ENCODE data around the gene BTAF1. TPM values are rescaled to one million over a fixed set of nuclear protein-coding genes. Genes with fewer than 3 reads are reported as not detected.

BTAF1 gene
- total RNA-seq, 2 experiments from 2014 or later: 43.4 to 61.6 TPM

DNA sequence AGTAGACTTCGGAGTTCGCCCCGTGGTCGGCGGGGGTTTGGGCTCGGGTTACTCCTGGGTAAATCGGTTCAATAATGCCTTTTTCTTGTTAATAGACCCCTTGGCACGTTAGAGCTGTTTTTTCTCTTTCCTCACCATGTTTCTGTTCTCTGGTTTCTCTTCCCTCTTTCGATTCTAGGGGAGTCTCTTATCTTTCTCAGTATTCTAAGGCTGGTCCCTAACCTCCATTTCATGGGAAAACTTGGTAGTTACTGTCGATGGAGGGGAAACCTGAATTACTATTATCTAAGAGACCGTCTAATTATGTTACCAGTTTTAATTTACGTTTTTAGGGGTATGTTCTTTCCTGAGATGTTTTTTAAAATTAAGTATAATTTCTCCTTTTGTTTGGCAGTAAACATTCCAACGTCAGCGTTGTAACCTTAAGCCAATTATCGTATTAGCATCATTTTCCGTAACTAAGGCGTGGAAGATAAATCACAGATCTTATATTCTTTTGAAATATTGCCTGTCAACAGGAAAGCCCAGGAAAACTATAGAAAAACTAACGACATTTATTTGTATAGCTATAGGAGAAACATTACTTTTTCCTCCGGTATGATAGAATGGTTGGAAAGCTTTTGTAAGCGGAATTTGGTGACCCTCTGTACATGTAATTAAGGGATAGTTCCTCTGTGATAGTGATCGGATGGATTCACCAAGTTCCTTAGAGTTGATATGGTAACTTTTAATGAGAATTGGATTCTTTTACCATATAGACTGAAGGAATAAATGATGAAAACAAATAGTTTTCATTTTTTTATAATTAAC, 847 bp downstream of the BTAF1 start:
- H3K27ac Mint-ChIP-seq: peak overlapping the region; percentile 97
- DNase-seq: no peak
- H3K9me3 Mint-ChIP-seq (ENCODE audit: low read depth): no peaks in the 10 kb centered on the region
- H3K4me1 Mint-ChIP-seq: peaks cover 55% of the 10 kb centered on the region
- peak overlapping the region; percentile 97 for H3K4me3 Mint-ChIP-seq
- peaks cover 21% of the 10 kb centered on the region for H3K36me3 Mint-ChIP-seq
- no peaks in the 10 kb centered on the region for H3K27me3 Mint-ChIP-seq
- ATAC-seq: peak; percentile 1
- CTCF ChIA-PET: interaction anchor here (0.6 to 2.4 kb wide), 13 partner anchors 8 to 516 kb away, joined by 3 to 15 read pairs (median 4); partner anchors contain the start of gene FGFBP3

DNA sequence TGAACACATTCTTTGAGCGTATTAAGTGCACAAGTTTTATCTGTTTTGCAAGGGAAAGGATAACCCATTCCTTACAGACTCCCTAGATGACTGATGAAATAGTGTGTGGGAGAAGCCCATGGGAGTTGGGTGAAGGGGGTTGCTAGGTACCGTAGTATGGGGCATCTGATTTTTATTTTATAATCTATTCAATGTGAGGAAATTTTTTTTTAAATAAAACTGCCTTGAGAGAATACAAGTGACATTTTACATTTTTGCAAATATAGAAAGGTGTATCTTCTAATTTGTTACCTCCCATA, 1.4 kb downstream of the BTAF1 start:
- H3K27ac Mint-ChIP-seq: no peak overlapping the region
- CTCF ChIA-PET: interaction anchor here (0.8 to 1.1 kb wide), 2 partner anchors 8 to 13 kb away, joined by 3 read pairs; no protein-coding TSS in a partner anchor

DNA sequence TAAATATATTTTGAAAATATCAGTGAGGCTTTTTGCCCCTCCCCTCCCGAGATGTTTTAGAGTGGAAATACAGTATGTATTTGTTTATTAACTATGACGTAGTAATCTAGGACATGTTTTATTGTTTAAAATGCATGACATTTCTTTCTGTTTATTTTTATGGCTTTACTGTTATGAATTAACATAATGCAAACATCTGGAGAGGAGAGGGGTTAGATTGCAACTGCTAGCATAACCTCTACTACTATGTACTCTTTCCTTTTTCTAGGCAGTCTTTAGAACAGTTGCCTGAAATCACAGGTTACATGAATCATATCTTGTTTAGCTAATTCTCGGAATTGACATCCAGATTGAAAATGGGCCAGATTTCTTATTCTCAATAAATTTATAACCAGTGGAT, 7.4 kb downstream of the BTAF1 start:
- Mint-ChIP-seq H3K27ac (no peak overlapping the region), H3K4me3 (no peak overlapping the region), H3K36me3 (peaks cover 43% of the 10 kb centered on the region), H3K27me3 (no peaks in the 10 kb centered on the region), H3K4me1 (peaks cover 50% of the 10 kb centered on the region), H3K9me3 (ENCODE audit: low read depth) (no peaks in the 10 kb centered on the region)
- CTCF ChIA-PET: no interaction called here
- DNase-seq: no peak
- ATAC-seq: no peak

More for the DNA sequence above, 1.4 kb downstream of the BTAF1 start:
- peaks cover 55% of the 10 kb centered on the region for H3K4me1 Mint-ChIP-seq
- H3K27me3 Mint-ChIP-seq: no peaks in the 10 kb centered on the region
- H3K9me3 Mint-ChIP-seq (ENCODE audit: low read depth): no peaks in the 10 kb centered on the region
- H3K4me3 Mint-ChIP-seq: peak overlapping the region; percentile 97
- no peak for ATAC-seq
- DNase-seq: no peak
- H3K36me3 Mint-ChIP-seq: peaks cover 21% of the 10 kb centered on the region

DNA sequence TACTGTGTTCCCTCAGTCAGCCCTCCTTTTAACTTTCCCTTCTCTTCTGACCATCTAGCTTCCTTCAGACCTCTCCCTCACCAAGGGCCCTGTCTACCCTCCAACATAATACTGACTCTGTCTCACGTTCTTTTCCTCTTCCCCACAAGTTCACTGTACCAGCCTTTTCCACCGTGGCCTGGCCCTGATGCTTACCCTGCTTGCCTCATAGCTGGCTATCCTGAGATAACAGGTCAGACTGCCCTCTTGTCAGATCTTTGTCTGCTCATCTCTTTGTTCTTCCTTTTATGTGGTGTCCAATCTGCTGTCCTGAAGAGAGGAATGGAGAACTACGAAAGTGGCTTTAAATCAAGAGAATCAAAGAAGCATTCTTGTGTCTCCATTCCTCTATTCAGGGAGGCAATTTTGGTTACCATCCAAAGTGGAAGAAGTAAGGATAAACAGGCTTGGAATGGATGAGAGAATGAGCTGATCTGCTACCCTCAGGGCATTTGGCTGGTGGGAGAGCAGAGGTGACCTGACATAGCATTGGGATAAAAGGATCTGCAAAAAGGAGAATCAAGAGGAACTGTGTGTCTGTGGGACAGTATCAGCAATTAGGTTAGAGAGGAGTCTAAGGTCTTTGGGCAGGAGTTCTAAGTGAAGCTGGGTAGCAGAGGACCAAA, 8.1 kb downstream of the BTAF1 start:
- no peak overlapping the region for H3K4me3 Mint-ChIP-seq
- CTCF ChIA-PET: interaction anchor here (1.3 kb wide), 2 partner anchors 9 kb away, joined by 3 read pairs; no protein-coding TSS in a partner anchor
- H3K9me3 Mint-ChIP-seq (ENCODE audit: low read depth): no peaks in the 10 kb centered on the region
- no peak for ATAC-seq
- H3K4me1 Mint-ChIP-seq: peaks cover 43% of the 10 kb centered on the region
- H3K27me3 Mint-ChIP-seq: no peaks in the 10 kb centered on the region
- no peak overlapping the region for H3K27ac Mint-ChIP-seq
- no peak for DNase-seq
- peaks cover 45% of the 10 kb centered on the region for H3K36me3 Mint-ChIP-seq

DNA sequence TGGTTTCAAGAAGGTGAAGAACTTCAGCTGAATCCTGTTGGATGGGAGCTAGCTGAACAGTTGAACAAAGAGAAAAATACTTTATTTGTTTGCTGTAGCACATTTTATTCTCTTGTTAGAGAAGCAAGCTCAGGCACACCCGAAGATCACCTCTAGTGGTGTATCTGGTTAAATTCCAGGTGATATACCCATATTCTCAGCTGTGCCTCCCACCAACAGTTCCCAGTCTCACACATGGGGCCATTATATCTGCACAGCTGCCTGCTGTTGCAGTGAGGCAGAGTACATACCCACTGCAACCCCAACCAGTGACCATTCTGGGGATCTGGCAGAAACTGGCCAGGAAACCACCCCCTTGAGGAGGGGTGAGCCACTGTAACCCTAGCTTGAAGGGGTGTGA, 9.2 kb downstream of the BTAF1 start:
- CTCF ChIA-PET: interaction anchor here (1.1 to 1.3 kb wide), 3 partner anchors 8 to 10 kb away, joined by 3 read pairs; no protein-coding TSS in a partner anchor
- peaks cover 35% of the 10 kb centered on the region for H3K4me1 Mint-ChIP-seq
- DNase-seq (no peak), ATAC-seq (no peak)
- no peaks in the 10 kb centered on the region for H3K27me3 Mint-ChIP-seq
- no peak overlapping the region for H3K27ac Mint-ChIP-seq
- no peaks in the 10 kb centered on the region for H3K9me3 Mint-ChIP-seq (ENCODE audit: low read depth)
- H3K4me3 Mint-ChIP-seq: no peak overlapping the region
- peaks cover 50% of the 10 kb centered on the region for H3K36me3 Mint-ChIP-seq

DNA sequence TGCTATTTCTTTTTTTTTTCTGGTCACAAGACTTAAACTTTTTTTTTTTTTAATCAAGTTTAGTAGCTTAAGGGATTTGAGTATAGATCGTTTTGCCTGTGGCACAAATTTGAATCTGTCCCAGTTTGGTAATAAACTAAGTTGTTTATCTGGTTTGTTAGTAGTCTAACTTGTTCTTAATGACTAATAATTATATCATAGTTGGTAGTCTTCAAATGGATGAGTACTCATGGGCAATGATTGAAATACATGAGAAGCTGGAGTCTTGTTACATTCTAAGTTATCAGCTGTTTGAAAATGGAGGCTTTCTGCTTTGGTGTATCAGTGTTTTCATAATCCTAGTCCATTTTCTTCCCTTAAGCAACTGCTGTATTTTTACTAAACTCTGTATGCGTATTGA, 12.3 kb downstream of the BTAF1 start:
- DNase-seq: no peak
- CTCF ChIA-PET: no interaction called here
- H3K36me3 Mint-ChIP-seq: peaks cover 56% of the 10 kb centered on the region
- no peak overlapping the region for H3K4me3 Mint-ChIP-seq
- peaks cover 28% of the 10 kb centered on the region for H3K4me1 Mint-ChIP-seq
- no peaks in the 10 kb centered on the region for H3K9me3 Mint-ChIP-seq (ENCODE audit: low read depth)
- ATAC-seq: no peak
- no peak overlapping the region for H3K27ac Mint-ChIP-seq
- H3K27me3 Mint-ChIP-seq: no peaks in the 10 kb centered on the region

DNA sequence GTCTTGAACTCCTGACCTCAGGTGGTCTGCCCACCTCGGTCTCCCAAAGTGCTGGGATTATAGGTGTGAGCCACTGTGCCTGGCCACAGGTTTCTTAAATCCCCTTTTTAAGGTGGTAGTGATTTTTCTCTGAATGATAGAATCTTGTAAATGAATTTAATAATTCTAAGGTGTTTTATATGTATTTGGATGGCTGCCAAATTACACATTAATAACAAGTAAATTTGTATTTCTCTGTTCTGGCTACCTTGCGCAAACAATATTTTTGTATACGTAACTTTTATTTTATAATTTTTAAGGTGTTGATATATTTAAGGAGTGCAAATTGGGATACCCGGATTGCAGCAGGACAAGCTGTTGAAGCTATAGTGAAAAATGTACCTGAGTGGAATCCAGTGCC, 16.1 kb downstream of the BTAF1 start:
- CTCF ChIA-PET: no interaction called here
- ATAC-seq (no peak), DNase-seq (no peak)
- peaks cover 15% of the 10 kb centered on the region for H3K4me1 Mint-ChIP-seq
- peaks cover 45% of the 10 kb centered on the region for H3K36me3 Mint-ChIP-seq
- no peak overlapping the region for H3K27ac Mint-ChIP-seq
- no peak overlapping the region for H3K4me3 Mint-ChIP-seq
- H3K27me3 Mint-ChIP-seq: no peaks in the 10 kb centered on the region
- H3K9me3 Mint-ChIP-seq (ENCODE audit: low read depth): no peaks in the 10 kb centered on the region

DNA sequence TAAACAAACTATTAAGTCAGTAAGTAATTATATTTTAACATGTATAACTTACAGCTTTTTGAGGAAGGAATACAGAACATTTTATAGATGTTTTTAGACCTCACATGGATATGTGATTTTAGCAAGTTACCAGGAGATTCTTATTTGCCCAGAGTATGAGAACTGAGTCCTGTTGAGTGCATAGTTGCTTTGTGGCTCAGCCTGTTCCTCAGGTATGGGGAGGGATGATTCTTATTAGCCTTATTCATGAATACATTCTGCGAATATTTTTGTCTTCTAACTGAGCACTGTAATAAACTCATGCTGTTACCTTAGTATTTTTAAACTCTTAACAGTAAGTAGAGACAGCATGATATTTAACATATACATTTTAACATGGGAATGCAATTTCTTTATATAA, 17.9 kb downstream of the BTAF1 start:
- Mint-ChIP-seq H3K4me3 (no peak overlapping the region), H3K27ac (no peak overlapping the region), H3K36me3 (peaks cover 43% of the 10 kb centered on the region), H3K9me3 (ENCODE audit: low read depth) (no peaks in the 10 kb centered on the region), H3K4me1 (peaks cover 28% of the 10 kb centered on the region), H3K27me3 (no peaks in the 10 kb centered on the region)
- DNase-seq (no peak), ATAC-seq (no peak)
- CTCF ChIA-PET: interaction anchor here (0.9 to 1.9 kb wide), 3 partner anchors 9 to 143 kb away, joined by 3 to 5 read pairs (median 3); partner anchors contain the start of genes BTAF1 and TNKS2

DNA sequence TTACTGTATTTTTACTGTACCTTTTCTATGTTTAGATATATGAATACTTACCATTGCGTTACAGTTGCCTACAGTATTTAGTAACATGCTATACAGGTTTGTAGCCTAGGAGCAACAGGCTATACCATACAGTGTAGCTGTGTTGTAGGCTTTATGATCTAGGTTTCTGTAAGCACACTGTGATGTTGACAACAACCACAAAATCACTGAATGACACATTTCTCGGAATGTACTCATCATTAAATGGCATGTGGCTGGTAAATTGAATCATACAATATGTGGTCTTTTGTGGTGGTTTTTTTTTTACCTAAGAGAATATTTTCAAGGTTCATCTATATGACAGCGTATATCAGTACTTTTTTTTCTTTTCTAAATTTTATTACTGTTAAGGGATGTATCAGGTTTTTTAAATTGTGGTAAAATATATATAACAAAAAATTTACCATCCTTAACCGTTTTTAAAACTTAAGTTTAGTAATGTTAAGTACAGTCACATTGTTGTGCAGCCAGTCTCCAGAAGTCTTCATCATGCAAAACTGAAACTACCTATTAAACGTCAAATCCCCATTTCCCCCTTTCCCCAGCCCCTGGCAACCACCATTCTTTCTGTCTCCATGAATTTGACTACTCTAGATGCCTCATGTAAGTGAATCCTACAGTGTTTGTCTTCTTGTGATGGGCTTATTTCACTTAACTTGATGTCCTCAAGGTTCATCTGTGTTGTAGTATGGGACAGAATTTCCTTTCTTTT, 21.5 kb downstream of the BTAF1 start:
- peak overlapping the region; percentile 65 for H3K4me3 Mint-ChIP-seq
- CTCF ChIA-PET: no interaction called here
- DNase-seq (peak; percentile 51), ATAC-seq (peak; percentile 95)
- peaks cover 44% of the 10 kb centered on the region for H3K36me3 Mint-ChIP-seq
- H3K27ac Mint-ChIP-seq: peak overlapping the region; percentile 90
- no peaks in the 10 kb centered on the region for H3K27me3 Mint-ChIP-seq
- no peaks in the 10 kb centered on the region for H3K9me3 Mint-ChIP-seq (ENCODE audit: low read depth)
- peaks cover 32% of the 10 kb centered on the region for H3K4me1 Mint-ChIP-seq

DNA sequence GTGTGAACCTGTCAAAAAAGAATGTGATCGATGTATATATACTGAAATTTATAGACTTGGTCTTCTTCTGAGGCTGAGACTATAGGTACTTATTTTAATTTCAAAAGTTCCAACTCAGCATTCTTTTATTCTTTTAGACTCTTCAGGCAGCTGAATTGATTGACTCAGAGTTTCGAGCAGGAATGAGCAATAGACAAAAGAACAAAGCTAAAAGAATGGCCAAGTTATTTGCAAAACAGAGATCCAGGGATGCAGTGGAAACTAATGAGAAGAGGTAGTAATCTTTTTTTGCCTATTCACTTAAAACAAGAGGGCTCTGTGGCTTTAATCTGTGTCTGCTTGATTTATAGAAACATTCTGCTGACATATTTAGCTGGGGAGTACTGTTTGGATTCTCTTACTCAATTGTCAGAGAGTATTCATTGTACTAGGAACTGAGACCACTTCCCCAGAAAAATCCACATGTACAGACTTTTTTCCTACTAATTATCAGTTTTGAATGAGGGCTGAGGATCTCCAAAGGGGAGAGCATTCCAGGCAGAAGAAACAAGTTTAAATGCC, 30.1 kb downstream of the BTAF1 start:
- DNase-seq: no peak
- peaks cover 2% of the 10 kb centered on the region for H3K4me1 Mint-ChIP-seq
- no peak overlapping the region for H3K27ac Mint-ChIP-seq
- no peak for ATAC-seq
- CTCF ChIA-PET: no interaction called here
- peaks cover 42% of the 10 kb centered on the region for H3K36me3 Mint-ChIP-seq
- H3K27me3 Mint-ChIP-seq: no peaks in the 10 kb centered on the region
- H3K9me3 Mint-ChIP-seq (ENCODE audit: low read depth): no peaks in the 10 kb centered on the region
- no peak overlapping the region for H3K4me3 Mint-ChIP-seq

DNA sequence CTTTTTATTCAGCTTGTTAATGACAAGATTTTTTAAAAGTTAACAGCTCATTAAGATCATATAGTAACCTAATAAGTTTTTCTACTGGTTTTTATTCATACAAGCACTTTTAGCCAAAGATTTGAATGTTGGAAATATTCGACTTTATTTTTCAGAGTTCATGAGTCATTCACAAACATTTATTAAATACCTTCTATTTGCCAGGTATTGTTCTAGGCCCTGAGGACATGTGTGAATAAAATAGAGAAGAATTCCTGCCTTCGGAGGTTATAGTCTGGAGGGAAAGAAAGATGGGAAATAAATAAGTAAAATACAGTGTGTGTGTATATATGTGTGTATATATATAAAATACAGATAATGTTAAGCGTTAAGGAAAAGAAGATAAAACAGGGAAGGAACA, 31.5 kb downstream of the BTAF1 start:
- no peaks in the 10 kb centered on the region for H3K4me1 Mint-ChIP-seq
- no peak overlapping the region for H3K4me3 Mint-ChIP-seq
- no peak overlapping the region for H3K27ac Mint-ChIP-seq
- H3K27me3 Mint-ChIP-seq: no peaks in the 10 kb centered on the region
- peaks cover 45% of the 10 kb centered on the region for H3K36me3 Mint-ChIP-seq
- no peaks in the 10 kb centered on the region for H3K9me3 Mint-ChIP-seq (ENCODE audit: low read depth)
- ATAC-seq (no peak), DNase-seq (no peak)
- CTCF ChIA-PET: no interaction called here

DNA sequence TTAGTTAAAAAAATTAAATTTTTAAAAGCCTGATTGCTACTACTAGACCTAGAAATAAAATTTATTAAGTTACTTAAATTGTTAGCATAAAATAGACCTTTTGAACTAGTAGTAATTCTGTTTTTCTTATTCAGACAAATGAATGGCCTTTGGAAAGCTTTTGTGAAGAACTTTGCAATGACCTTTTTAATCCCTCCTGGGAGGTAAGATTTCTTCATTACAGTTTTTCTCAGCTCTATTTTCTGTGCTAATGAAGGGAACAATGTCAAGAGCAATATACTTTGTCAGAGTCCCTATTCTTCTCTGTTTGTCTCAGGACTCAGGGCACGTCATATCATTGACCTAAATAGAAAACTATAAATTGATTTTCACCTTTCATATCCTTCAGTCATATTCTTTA, 33.5 kb downstream of the BTAF1 start:
- Mint-ChIP-seq H3K36me3 (peaks cover 48% of the 10 kb centered on the region), H3K4me1 (no peaks in the 10 kb centered on the region), H3K9me3 (ENCODE audit: low read depth) (no peaks in the 10 kb centered on the region), H3K27me3 (no peaks in the 10 kb centered on the region), H3K4me3 (no peak overlapping the region), H3K27ac (no peak overlapping the region)
- DNase-seq: no peak
- ATAC-seq: no peak
- CTCF ChIA-PET: no interaction called here

DNA sequence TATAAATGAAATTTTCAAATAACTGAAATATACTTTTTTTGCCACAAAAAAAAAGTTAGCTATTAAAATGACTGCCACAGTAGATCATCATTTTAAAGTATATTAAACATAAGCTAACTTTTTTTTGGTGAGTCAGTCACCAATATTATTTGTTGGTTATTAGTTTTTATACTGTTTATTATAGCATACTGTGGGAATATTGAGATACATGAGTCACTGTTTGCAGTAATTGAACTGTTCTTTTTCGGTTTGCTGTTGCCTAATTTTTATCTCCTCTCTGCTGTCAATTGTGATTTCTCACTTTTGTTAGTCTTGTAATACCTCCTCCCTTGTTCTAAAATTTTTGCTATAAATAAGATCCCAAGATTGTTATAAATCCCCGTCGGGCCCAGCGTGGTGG, 45.7 kb downstream of the BTAF1 start:
- H3K4me3 Mint-ChIP-seq: no peak overlapping the region
- CTCF ChIA-PET: no interaction called here
- no peak for ATAC-seq
- H3K27me3 Mint-ChIP-seq: no peaks in the 10 kb centered on the region
- H3K27ac Mint-ChIP-seq: no peak overlapping the region
- H3K36me3 Mint-ChIP-seq: peaks cover 59% of the 10 kb centered on the region
- DNase-seq: no peak
- H3K9me3 Mint-ChIP-seq (ENCODE audit: low read depth): no peaks in the 10 kb centered on the region
- H3K4me1 Mint-ChIP-seq: peaks cover 10% of the 10 kb centered on the region
